Amygdala (tissue), 56 donors: ENCODE data around the gene C17orf113.

Experiments
- DNase-seq, 56 donors: peaks; one replicate each; lab custom pipeline; 2025; lab: John Stamatoyannopoulos, UW

Gene C17orf113

GRCh38 chr17:42075789-42076188 is 25.4 kb upstream of the C17orf113 start:
- no peak for DNase-seq

- no peak for DNase-seq
Measured at GRCh38 chr17:42072323-42073187, 22.2 kb upstream of the C17orf113 start.

- no peak for DNase-seq
Measured at GRCh38 chr17:42071810-42072209, 21.4 kb upstream of the C17orf113 start.

- no peak for DNase-seq
Measured at GRCh38 chr17:42068979-42069378, 18.6 kb upstream of the C17orf113 start.

GRCh38 chr17:42067371-42068091 is 17.1 kb upstream of the C17orf113 start:
- peak in 40 of 56 donors; percentile 1 to 71 (median 14) for DNase-seq

- no peak for DNase-seq
Measured at GRCh38 chr17:42065201-42065600, 14.8 kb upstream of the C17orf113 start.

GRCh38 chr17:42062681-42063080 is 12.3 kb upstream of the C17orf113 start:
- DNase-seq, result no peak

GRCh38 chr17:42061646-42062487 is 11.5 kb upstream of the C17orf113 start:
- no peak for DNase-seq

GRCh38 chr17:42060231-42060630 is 9.8 kb upstream of the C17orf113 start:
- no peak for DNase-seq

GRCh38 chr17:42059815-42060214 is 9.4 kb upstream of the C17orf113 start:
- DNase-seq, result no peak

GRCh38 chr17:42058063-42058462 is 7.7 kb upstream of the C17orf113 start:
- DNase-seq, result no peak

- no peak for DNase-seq
Measured at GRCh38 chr17:42056635-42057034, 6.2 kb upstream of the C17orf113 start.

- no peak for DNase-seq
Measured at GRCh38 chr17:42055496-42055895, 5.1 kb upstream of the C17orf113 start.

- DNase-seq, result no peak
Measured at GRCh38 chr17:42055027-42055426, 4.6 kb upstream of the C17orf113 start.

- no peak for DNase-seq
Measured at GRCh38 chr17:42053731-42054500, 3.5 kb upstream of the C17orf113 start.

GRCh38 chr17:42052346-42052877 is 2.0 kb upstream of the C17orf113 start:
- no peak for DNase-seq

GRCh38 chr17:42051645-42052044 is 1.2 kb upstream of the C17orf113 start:
- DNase-seq, result no peak

GRCh38 chr17:42051013-42051400 is 606 bp upstream of the C17orf113 start:
- DNase-seq, result no peak

- DNase-seq, result no peak
Measured at GRCh38 chr17:42049834-42050392, 488 bp downstream of the C17orf113 start.

GRCh38 chr17:42047343-42047742 is 3.1 kb downstream of the C17orf113 start:
- no peak for DNase-seq
